GM19324 (cell line): Measurements from ENCODE around the gene EXOC8.

Experiments
- ATAC-seq: cut with Tn5 transposase; IDR thresholded peaks from one replicate; pipeline ENCODE4 v1.9.1; 2021; ENCODE audit warnings: mild to moderate bottlenecking, moderate library complexity; ENCODE audit not compliant: unreplicated experiment, low FRiP score

Gene EXOC8, protein sequence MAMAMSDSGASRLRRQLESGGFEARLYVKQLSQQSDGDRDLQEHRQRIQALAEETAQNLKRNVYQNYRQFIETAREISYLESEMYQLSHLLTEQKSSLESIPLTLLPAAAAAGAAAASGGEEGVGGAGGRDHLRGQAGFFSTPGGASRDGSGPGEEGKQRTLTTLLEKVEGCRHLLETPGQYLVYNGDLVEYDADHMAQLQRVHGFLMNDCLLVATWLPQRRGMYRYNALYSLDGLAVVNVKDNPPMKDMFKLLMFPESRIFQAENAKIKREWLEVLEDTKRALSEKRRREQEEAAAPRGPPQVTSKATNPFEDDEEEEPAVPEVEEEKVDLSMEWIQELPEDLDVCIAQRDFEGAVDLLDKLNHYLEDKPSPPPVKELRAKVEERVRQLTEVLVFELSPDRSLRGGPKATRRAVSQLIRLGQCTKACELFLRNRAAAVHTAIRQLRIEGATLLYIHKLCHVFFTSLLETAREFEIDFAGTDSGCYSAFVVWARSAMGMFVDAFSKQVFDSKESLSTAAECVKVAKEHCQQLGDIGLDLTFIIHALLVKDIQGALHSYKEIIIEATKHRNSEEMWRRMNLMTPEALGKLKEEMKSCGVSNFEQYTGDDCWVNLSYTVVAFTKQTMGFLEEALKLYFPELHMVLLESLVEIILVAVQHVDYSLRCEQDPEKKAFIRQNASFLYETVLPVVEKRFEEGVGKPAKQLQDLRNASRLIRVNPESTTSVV

DNA sequence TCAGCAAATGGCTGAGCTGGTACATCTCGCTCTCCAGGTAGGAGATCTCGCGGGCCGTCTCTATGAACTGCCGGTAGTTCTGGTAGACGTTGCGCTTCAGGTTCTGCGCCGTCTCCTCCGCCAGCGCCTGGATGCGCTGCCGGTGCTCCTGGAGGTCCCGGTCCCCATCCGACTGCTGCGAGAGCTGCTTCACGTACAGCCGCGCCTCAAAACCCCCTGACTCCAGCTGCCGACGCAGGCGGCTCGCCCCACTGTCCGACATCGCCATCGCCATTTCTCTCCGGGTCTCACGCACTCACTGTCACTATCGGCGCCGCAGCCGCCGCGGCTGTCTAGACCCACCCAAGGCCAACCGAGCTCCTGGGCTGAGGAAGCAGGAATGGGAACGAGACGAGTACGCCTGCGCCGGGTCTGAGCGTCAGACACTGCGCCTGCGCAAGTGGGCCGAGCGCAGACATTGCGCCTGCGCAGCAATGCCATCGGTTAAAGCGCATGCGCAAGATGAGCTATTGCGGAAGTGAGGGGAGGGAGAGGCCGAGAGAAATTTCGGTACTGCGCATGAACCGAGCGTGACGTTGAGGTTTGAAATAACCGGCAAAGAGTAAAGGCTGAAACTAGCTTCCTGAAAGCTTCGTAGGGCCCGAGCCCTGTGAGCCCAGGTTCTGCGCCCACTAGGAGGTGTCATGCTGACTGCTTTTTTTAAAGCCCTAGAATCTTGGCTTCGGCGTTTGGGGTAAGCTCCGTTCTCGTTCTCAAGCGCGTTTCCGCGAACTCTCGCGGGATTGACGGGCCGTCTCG lies at the start of gene EXOC8:
TSS of gene EXOC8 (minus strand) at position 381 of the 798 bp plus-strand sequence. CDS start at position 274, 107 bp downstream.
- peak; percentile 79 for ATAC-seq

DNA sequence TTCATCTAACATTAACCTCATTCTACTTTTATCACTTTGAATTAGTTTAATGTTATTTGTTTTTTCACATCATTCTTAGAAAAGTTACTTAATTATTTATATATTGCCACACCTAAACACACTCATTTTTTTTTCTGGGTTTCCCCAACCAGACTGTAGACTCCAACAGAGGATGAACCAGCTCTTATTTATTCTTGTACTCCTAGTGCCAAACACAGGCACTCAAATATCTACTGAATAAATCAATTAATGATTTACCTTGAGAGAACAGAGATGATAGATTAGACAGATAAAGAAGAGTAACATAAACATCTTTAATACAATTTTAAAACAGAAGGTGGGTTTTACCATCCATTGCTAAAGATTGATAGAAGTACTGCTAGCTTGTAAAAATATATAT lies 48.8 kb upstream of the EXOC8 start:
- no peak for ATAC-seq

DNA sequence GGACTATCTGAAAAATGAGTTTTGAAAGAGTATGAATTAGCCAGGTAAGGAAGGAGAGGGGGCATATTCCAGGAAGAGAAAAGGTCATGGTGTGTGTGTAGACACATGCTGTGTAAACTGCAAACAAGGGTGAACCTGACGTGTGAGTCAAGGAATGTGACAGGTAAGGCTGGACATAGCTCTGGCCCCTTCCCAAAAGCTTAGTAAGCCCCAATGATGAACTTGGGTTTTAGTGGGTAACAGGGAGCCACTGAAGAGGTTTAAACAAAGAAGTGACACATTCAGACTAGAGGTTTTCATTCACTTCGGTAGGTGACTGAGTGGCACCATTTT lies 47.7 kb upstream of the EXOC8 start:
- no peak for ATAC-seq

DNA sequence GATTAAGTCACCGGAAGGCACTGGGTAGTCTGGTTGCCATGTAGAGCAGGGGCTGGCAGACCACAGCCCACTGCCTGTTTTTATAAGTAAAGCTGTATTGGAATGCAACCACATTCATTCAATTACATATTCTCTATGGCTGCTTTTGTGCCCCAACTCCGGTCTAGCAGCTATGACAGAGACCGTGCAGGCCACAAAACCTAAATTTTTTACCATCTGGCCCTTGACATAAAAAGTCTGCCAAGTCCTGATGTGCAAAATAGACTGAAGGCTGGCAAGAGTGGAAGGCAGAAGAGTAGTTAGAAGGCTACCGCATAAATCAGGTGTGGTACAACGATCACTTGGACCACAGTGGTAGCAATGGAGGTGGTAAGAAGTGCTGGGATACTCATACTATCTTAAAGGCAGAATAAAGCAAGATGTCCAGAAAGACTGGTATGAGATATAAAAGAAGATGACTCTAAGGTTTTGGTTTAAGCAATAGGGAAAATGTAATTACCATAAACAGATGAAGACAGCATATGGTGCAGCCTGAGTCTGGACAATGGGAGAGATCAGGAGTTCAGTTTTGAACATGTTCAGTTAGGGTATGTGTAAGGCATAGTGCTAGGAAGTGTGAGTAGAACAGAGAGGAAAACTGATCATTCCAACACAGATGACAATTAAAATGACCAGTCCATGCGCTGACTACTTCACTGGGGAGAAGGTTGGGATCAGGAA lies 47.2 kb upstream of the EXOC8 start:
- no peak for ATAC-seq

- no peak for ATAC-seq
Observed at GRCh38 chr1:231383159-231383860, 45.7 kb upstream of the EXOC8 start.

DNA sequence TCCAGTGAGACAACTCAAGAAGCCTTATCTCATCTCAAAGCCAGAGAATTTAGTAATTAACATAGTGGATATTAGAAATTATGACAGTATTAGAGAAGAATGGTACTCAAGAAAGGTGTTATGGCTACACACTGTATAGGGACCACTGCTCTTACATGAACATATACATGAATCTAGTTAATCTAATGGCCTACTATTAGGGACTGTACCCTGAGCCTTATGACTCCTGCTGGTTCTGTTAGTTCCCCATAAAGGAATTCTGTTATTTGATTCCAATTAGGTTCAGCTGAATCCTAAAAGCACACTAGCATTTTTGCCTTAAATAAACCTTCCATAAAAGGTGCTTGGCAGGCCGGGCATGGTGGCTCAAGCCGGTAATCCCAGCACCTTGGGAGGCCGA lies 44.8 kb upstream of the EXOC8 start:
- ATAC-seq: no peak

GRCh38 chr1:231381729-231382128 lies 44.1 kb upstream of the EXOC8 start:
- ATAC-seq: no peak

- ATAC-seq: no peak
Observed at GRCh38 chr1:231376875-231377549, 39.4 kb upstream of the EXOC8 start.

DNA sequence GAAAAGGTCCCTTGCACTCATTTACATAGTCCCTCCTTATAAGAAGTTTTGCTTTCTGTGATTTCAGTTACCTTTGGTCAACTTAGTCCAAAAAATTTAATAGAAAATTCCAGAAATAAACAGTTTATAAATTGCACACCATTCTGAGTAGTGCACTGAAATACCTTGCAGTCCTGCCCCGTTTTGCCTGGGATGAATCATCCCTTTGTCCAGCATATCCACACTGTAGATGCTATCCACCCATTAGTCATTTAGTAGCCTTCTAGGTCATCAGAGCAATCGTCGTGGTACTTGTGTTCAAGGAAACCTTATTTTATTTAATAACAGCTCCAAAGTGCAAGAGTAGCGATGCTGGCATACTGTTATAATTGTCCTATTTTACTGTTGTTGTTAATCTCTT lies 38.4 kb upstream of the EXOC8 start:
- ATAC-seq: no peak

DNA sequence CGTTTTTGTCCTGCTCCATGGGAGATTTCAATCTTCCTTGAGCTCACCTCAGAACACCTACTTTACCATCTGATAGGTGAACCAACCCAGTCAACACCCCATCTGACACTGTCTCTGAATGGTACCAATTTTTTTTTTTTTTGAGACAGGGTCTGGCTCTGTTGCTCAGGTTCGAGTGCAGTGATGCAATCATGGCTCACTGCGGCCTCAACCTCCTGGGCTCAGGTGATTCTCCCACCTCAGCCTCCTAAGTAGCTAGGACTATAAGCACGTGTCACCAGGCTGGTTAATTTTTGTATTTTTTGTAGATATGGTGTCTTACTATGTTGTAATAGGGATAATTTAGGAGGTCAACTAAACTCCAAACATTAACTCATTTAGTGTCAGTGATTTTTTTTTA lies 36.7 kb upstream of the EXOC8 start:
- no peak for ATAC-seq

- ATAC-seq: no peak
Observed at GRCh38 chr1:231372501-231372900, 34.8 kb upstream of the EXOC8 start.

DNA sequence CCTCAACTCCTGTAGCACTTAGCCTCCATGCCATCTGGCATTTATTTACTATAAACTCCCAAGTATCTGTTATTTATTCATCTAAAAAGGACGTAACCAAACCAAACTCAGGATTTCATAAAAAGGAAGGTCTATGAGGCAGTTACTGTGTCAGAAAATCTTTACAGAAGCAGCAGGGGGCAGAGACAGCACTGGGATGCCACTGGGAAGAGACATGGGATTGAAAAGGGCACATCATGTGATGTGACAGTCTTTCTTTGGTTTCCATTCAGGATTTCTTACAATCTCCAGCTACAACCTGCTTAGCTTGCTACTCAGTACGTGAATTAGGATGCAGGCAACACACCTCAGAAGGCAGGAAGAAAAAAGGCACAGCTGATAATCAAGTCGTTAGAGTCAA lies 31.6 kb upstream of the EXOC8 start:
- no peak for ATAC-seq

GRCh38 chr1:231364192-231364591 lies 26.5 kb upstream of the EXOC8 start:
- no peak for ATAC-seq

DNA sequence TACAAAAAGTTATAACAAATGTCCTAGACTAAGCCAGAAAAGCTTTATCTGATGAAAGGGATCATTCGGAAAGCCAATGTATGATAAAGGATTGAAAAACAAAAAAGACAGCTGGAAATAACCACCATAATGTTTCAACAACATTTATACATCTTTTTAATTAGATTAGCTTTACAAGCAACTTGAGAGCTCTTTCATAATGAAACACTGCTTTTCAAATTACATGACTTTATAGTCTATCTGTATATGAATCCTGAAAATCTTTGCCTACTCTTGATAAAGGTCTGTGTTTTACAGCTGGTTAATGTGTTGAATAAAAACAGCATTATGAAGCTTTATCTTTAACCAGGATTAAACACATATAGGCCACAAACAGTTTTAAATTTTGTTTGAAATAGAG lies 26.0 kb upstream of the EXOC8 start:
- no peak for ATAC-seq

- no peak for ATAC-seq
Observed at GRCh38 chr1:231362325-231362724, 24.7 kb upstream of the EXOC8 start.

DNA sequence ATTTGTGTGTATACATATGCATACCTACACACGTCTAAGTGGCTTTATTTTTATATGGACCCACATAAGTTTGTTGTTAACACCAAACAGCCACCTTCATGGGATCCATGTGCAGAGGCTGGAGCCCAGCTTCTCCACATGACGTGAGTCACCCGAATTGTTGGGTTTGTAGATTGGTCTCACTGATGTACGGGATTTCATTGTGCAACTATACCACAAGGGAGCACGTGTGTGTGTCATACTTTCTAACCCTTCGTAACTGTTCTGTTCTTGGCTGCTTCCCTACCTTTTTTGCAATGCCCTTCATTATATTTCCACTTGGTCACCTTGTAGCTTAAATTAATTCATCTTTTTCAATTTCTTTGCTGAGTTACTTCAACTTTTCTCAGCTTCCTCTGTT lies 21.5 kb upstream of the EXOC8 start:
- no peak for ATAC-seq

- ATAC-seq: peak; percentile 72
Observed at GRCh38 chr1:231357831-231358354, 20.2 kb upstream of the EXOC8 start.

GRCh38 chr1:231357187-231357772 lies 19.6 kb upstream of the EXOC8 start:
- no peak for ATAC-seq

GRCh38 chr1:231355171-231355570 lies 17.5 kb upstream of the EXOC8 start:
- no peak for ATAC-seq
